Stimulated activated CD4-positive, alpha-beta T cell treated with anti-CD3 and anti-CD28 coated beads, TNF-alpha, amount 100 ng/mL, for 48 hours (primary cell): ENCODE data around the gene ERCC8.
"Not testable (repeated sequence)": the region's sequence is repeated elsewhere in the genome, so short reads cannot be mapped to it uniquely, and the experiment has no call there.

Experiments
- DNase-seq, 3 donors: peaks; one replicate each; pipeline ENCODE4 v3.0.0-alpha.2; 2020; ENCODE audit warnings: low read depth in 3 of 3

The ERCC8 gene

GRCh38 chr5:60944904-60945812 lies at the start of gene ERCC8, which contains the start of gene NDUFAF2:
TSS of gene ERCC8 (minus strand) at chr5:60945070. CDS start at chr5:60945008, 62 bp downstream.
TSS of gene NDUFAF2 (plus strand) at chr5:60945205. CDS start at chr5:60945256, 51 bp downstream.
- peak; percentile 73 to 75 (median 74) for DNase-seq

GRCh38 chr5:60993875-60994571 lies 49.2 kb upstream of the ERCC8 start:
- no peak for DNase-seq

GRCh38 chr5:60993425-60993824 lies 48.6 kb upstream of the ERCC8 start:
- DNase-seq: no peak

GRCh38 chr5:60992871-60993270 lies 48.0 kb upstream of the ERCC8 start:
- DNase-seq: no peak

GRCh38 chr5:60989790-60990189 lies 44.9 kb upstream of the ERCC8 start:
- DNase-seq: no peak

GRCh38 chr5:60982127-60982526 lies 37.3 kb upstream of the ERCC8 start:
- not testable (repeated sequence) for DNase-seq

- no peak for DNase-seq
These were observed 35.6 kb upstream of the ERCC8 start for GRCh38 chr5:60980511-60980910.

GRCh38 chr5:60978968-60979367 lies 34.1 kb upstream of the ERCC8 start:
- DNase-seq: no peak

GRCh38 chr5:60977956-60978737 lies 33.3 kb upstream of the ERCC8 start:
- DNase-seq: no peak

- peak; percentile 24 to 66 (median 27) for DNase-seq
These were observed 27.4 kb upstream of the ERCC8 start for GRCh38 chr5:60972231-60972630.

- DNase-seq: no peak
These were observed 16.8 kb upstream of the ERCC8 start for GRCh38 chr5:60961685-60962084.

- DNase-seq: no peak
These were observed 15.7 kb upstream of the ERCC8 start for GRCh38 chr5:60960591-60960990.

- DNase-seq: no peak
These were observed 14.3 kb upstream of the ERCC8 start for GRCh38 chr5:60959156-60959555.

GRCh38 chr5:60958712-60959111 lies 13.8 kb upstream of the ERCC8 start:
- no peak for DNase-seq

- DNase-seq: no peak
These were observed 13.2 kb upstream of the ERCC8 start for GRCh38 chr5:60958088-60958487.

- no peak for DNase-seq
These were observed 10.4 kb upstream of the ERCC8 start for GRCh38 chr5:60955239-60955638.

GRCh38 chr5:60948738-60949137 lies 3.9 kb upstream of the ERCC8 start:
- DNase-seq: no peak

GRCh38 chr5:60945813-60946187 lies 930 bp upstream of the ERCC8 start:
- peak in 1 of 3 donors; percentile 2 for DNase-seq

GRCh38 chr5:60943624-60944023 lies 1.2 kb downstream of the ERCC8 start:
- no peak for DNase-seq

- DNase-seq: no peak
These were observed 15.8 kb downstream of the ERCC8 start for GRCh38 chr5:60929024-60929423.

- DNase-seq: no peak
These were observed 17.4 kb downstream of the ERCC8 start for GRCh38 chr5:60927450-60927849.

- no peak for DNase-seq
These were observed 26.4 kb downstream of the ERCC8 start for GRCh38 chr5:60918466-60918865.
